K562 (cell line): ENCODE data around the gene SLC66A2. TPM values are rescaled to one million over a fixed set of nuclear protein-coding genes. Genes with fewer than 3 reads are reported as not detected.

ENCODE experiments used
- ARID2 ChIP-seq: fragments of 450-650 bp; IDR thresholded peaks from 2 replicates; pipeline ENCODE4 v1.6.1; 2017; ENCODE audit warnings: antibody characterized with exemption, mild to moderate bottlenecking
- CXXC5 ChIP-seq: fragments of 250-450 bp; sonication (Bioruptor Pico); IDR thresholded peaks from 2 replicates; pipeline ENCODE4 v1.8.0; 2022; ENCODE audit warnings: inconsistent platforms, mild to moderate bottlenecking, moderate library complexity
- HMGN3 ChIP-seq: IDR thresholded peaks from 2 replicates; pipeline ENCODE4 v1.6.1; 2011; ENCODE audit warnings: borderline replicate concordance, low read depth, mild to moderate bottlenecking, mixed read lengths, low read length; ENCODE audit not compliant: insufficient read length; ENCODE audit errors: extremely low read depth
- OTX1 ChIP-seq: fragments of 450-650 bp; formaldehyde crosslinking; IDR thresholded peaks from 2 replicates; pipeline ENCODE4 v1.4.0; 2022; ENCODE audit warnings: mild to moderate bottlenecking
- PCBP2 ChIP-seq: fragments of 200-400 bp; formaldehyde crosslinking; IDR thresholded peaks from 2 replicates; pipeline ENCODE4 v1.6.1; 2018; ENCODE audit warnings: low read length, low read depth, mild to moderate bottlenecking, moderate library complexity; ENCODE audit not compliant: poor library complexity, severe bottlenecking
- SIN3A ChIP-seq, 2 experiments: fragments of 150-350 bp in 1 of 2; IDR thresholded peaks; 2 replicates each; pipeline ENCODE4 v1.6.1; 2011 to 2016; ENCODE audit warnings: borderline replicate concordance in 2 of 2, low read depth in 2 of 2, low read length in 2 of 2, mild to moderate bottlenecking in 2 of 2, moderate library complexity in 2 of 2; ENCODE audit not compliant: control insufficient read depth in 1 of 2
- polyA plus RNA-seq, 8 experiments: library from polyadenylated mRNA; depleted of rRNA in 4 of 8; stranded (reverse) in 5 of 8; unstranded in 3 of 8; fragments of >200 nt; fragmentation: Nextera tagmentation in 2 of 8; fragmentation: Illumina TruSeq in 1 of 8; extraction: Ambion mirVana in 2 of 8; extraction: Trizol in 1 of 8; gene quantifications; 2 replicates each; pipeline versions ENCODE4 v1.2.1 to v1.2.3, GENCODE V29; 2011 to 2014; ENCODE audit warnings: inconsistent platforms in 1 of 8, missing spikeins in 1 of 8
- total RNA-seq, 7 experiments: library from RNA; depleted of rRNA in 6 of 7; stranded (reverse); fragments of >200 nt in 6 of 7; fragmentation: Illumina TruSeq in 2 of 7; extraction: Trizol in 2 of 7; gene quantifications; 2 replicates each; pipeline versions ENCODE4 v1.2.1 to v1.2.3, GENCODE V29; 2011 to 2021; ENCODE audit warnings: low replicate concordance in 1 of 7
- TF ChIP-seq, protein P1 (sequence below), 2 experiments: fragments of 450-650 bp in 1 of 2; sonication (generic) in 1 of 2; formaldehyde crosslinking in 1 of 2; IDR thresholded peaks; 2 replicates each; pipeline versions ENCODE4 v1.7.1 to v1.9.0; 2016 to 2022; ENCODE audit warnings: inconsistent platforms in 1 of 2, mild to moderate bottlenecking in 1 of 2, missing genetic modification reagents in 1 of 2
- TF ChIP-seq, protein P2 (sequence below): fragments of 250-450 bp; sonication (Bioruptor Pico); IDR thresholded peaks from 2 replicates; pipeline ENCODE4 v1.4.0; 2020

SLC66A2 gene
- total and polyA plus RNA-seq, 9 of the 15 experiments (the other 6 are each of a cell fraction or from before 2014, with no cell fraction given), result 0.25 to 17.5 (median 5.6) TPM

DNA sequence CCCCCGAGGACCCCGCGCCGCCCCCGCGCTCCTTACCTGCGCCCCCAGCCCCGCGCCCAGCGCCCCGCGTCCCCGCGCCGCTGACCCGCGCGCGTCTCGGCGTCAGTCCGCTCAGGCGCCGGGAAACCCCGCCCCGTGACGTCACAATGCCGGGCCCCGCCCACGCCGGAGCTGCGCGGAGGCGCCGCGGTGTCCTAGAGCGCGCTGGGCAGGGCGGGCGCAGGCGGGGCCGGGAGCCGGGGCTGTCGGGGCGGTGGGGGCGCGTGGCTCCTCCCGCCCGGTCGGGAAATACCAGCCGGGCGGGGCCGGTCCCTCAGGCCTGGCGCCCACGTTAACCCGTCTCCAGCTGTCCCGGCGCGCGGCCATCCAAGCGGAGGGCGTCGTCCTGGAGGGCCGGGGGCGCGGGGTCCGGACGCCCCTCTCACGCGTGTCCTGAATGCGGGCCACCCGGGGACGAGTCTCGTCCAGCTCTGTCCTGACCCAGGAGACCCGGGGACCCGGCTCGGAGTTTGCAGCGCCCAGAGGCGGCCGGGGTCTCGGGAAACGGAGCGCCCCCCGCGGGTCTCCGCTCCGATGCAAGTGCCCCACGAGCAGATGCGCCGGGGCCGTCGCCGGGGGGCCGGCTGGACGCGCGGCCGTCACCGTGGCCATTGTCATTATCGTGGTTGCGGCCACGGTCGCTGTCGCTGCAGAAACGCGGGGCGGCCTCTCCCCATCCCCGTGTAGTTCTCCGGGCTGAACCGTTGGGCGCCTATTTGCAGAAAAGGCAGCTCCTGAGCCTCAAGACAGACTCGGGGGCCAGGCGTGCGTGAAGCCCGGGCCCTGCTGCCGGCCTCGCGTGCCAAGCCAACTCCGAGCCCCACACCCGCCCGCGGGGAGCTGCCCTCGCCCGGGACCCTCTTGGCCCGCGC, at the start of gene SLC66A2 (continued):
- TF ChIP-seq, protein P1, sequence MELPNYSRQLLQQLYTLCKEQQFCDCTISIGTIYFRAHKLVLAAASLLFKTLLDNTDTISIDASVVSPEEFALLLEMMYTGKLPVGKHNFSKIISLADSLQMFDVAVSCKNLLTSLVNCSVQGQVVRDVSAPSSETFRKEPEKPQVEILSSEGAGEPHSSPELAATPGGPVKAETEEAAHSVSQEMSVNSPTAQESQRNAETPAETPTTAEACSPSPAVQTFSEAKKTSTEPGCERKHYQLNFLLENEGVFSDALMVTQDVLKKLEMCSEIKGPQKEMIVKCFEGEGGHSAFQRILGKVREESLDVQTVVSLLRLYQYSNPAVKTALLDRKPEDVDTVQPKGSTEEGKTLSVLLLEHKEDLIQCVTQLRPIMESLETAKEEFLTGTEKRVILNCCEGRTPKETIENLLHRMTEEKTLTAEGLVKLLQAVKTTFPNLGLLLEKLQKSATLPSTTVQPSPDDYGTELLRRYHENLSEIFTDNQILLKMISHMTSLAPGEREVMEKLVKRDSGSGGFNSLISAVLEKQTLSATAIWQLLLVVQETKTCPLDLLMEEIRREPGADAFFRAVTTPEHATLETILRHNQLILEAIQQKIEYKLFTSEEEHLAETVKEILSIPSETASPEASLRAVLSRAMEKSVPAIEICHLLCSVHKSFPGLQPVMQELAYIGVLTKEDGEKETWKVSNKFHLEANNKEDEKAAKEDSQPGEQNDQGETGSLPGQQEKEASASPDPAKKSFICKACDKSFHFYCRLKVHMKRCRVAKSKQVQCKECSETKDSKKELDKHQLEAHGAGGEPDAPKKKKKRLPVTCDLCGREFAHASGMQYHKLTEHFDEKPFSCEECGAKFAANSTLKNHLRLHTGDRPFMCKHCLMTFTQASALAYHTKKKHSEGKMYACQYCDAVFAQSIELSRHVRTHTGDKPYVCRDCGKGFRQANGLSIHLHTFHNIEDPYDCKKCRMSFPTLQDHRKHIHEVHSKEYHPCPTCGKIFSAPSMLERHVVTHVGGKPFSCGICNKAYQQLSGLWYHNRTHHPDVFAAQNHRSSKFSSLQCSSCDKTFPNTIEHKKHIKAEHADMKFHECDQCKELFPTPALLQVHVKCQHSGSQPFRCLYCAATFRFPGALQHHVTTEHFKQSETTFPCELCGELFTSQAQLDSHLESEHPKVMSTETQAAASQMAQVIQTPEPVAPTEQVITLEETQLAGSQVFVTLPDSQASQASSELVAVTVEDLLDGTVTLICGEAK (IDR thresholded peaks at IDR 0.05), result peak; percentile 36; the same call in 1 of the 2 replicates
- TF ChIP-seq, protein P1 (CRISPR knock-in tag; IDR thresholded peaks at IDR 0.05), result no peak
- TF ChIP-seq, protein P2, sequence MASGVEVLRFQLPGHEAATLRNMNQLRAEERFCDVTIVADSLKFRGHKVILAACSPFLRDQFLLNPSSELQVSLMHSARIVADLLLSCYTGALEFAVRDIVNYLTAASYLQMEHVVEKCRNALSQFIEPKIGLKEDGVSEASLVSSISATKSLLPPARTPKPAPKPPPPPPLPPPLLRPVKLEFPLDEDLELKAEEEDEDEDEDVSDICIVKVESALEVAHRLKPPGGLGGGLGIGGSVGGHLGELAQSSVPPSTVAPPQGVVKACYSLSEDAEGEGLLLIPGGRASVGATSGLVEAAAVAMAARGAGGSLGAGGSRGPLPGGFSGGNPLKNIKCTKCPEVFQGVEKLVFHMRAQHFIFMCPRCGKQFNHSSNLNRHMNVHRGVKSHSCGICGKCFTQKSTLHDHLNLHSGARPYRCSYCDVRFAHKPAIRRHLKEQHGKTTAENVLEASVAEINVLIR (CRISPR knock-in tag), result peak; percentile 69; the same call in 1 of the 2 replicates
- TF ChIP-seq CXXC5, result peak; percentile 43; the same call in 1 of the 2 replicates
- no peak for TF ChIP-seq ARID2
- TF ChIP-seq OTX1 (CRISPR knock-in tag), result no peak
- no peak for TF ChIP-seq PCBP2
- peak; percentile 11 for TF ChIP-seq HMGN3
- peak in 1 of 2 experiments; percentile 37; a peak in 1 of 4 replicates for TF ChIP-seq SIN3A (IDR thresholded peaks at IDR 0.05; ENCODE audit: borderline replicate concordance in 2 of 2, control insufficient read depth in 1 of 2, low read depth in 2 of 2, low read length in 2 of 2)
